ENCODE results near the gene DNAJB9.
"Not testable (repeated sequence)": the region's sequence is repeated elsewhere in the genome, so short reads cannot be mapped to it uniquely, and the experiment has no call there.

Gene DNAJB9

GRCh38 chr7:108569381-108570145, at the start of gene DNAJB9, which contains the start of gene THAP5:
TSS of gene DNAJB9 (plus strand) at chr7:108569874. CDS start at chr7:108571727, 1,853 bp downstream.
TSS of gene THAP5 (minus strand) at chr7:108569706. CDS start at chr7:108569569, 137 bp downstream.
- peak; percentile 98 for DNase-seq (ENCODE audit: low read depth, low spot score)

GRCh38 chr7:108522780-108523179, 46.9 kb upstream of the DNAJB9 start:
- DNase-seq (ENCODE audit: low read depth, low spot score) = no peak

GRCh38 chr7:108525327-108525984, 44.2 kb upstream of the DNAJB9 start:
- DNase-seq (ENCODE audit: low read depth, low spot score) = peak; percentile 33

GRCh38 chr7:108525985-108526767, 43.5 kb upstream of the DNAJB9 start, which contains the start of gene PNPLA8:
TSS of gene PNPLA8 (minus strand) at chr7:108526135. CDS start at chr7:108515491, 10,644 bp downstream.
- DNase-seq (ENCODE audit: low read depth, low spot score) = peak; percentile 91

GRCh38 chr7:108526768-108527017, 43.0 kb upstream of the DNAJB9 start:
- no peak for DNase-seq (ENCODE audit: low read depth, low spot score)

- no peak for DNase-seq (ENCODE audit: low read depth, low spot score)
These were observed 41.4 kb upstream of the DNAJB9 start for GRCh38 chr7:108528183-108528712.

- no peak for DNase-seq (ENCODE audit: low read depth, low spot score)
These were observed 40.3 kb upstream of the DNAJB9 start for GRCh38 chr7:108529341-108529740.

- DNase-seq (ENCODE audit: low read depth, low spot score) = no peak
These were observed 36.0 kb upstream of the DNAJB9 start for GRCh38 chr7:108533712-108534111.

- DNase-seq (ENCODE audit: low read depth, low spot score) = no peak
These were observed 34.4 kb upstream of the DNAJB9 start for GRCh38 chr7:108535257-108535656.

- no peak for DNase-seq (ENCODE audit: low read depth, low spot score)
These were observed 33.9 kb upstream of the DNAJB9 start for GRCh38 chr7:108535744-108536143.

GRCh38 chr7:108537229-108537628, 32.4 kb upstream of the DNAJB9 start:
- DNase-seq (ENCODE audit: low read depth, low spot score) = no peak

- DNase-seq (ENCODE audit: low read depth, low spot score) = not testable (repeated sequence)
These were observed 31.4 kb upstream of the DNAJB9 start for GRCh38 chr7:108538236-108538635.

- not testable (repeated sequence) for DNase-seq (ENCODE audit: low read depth, low spot score)
These were observed 31.0 kb upstream of the DNAJB9 start for GRCh38 chr7:108538685-108539084.

- no peak for DNase-seq (ENCODE audit: low read depth, low spot score)
These were observed 28.2 kb upstream of the DNAJB9 start for GRCh38 chr7:108541478-108541877.

GRCh38 chr7:108548141-108548896, 21.4 kb upstream of the DNAJB9 start:
- DNase-seq (ENCODE audit: low read depth, low spot score) = not testable (repeated sequence)

GRCh38 chr7:108556665-108557064, 13.0 kb upstream of the DNAJB9 start:
- not testable (repeated sequence) for DNase-seq (ENCODE audit: low read depth, low spot score)

- no peak for DNase-seq (ENCODE audit: low read depth, low spot score)
These were observed 12.5 kb upstream of the DNAJB9 start for GRCh38 chr7:108557191-108557590.

- no peak for DNase-seq (ENCODE audit: low read depth, low spot score)
These were observed 12.1 kb upstream of the DNAJB9 start for GRCh38 chr7:108557617-108558016.

GRCh38 chr7:108559253-108559652, 10.4 kb upstream of the DNAJB9 start:
- DNase-seq (ENCODE audit: low read depth, low spot score) = no peak

GRCh38 chr7:108561047-108561619, 8.5 kb upstream of the DNAJB9 start:
- no peak for DNase-seq (ENCODE audit: low read depth, low spot score)

- no peak for DNase-seq (ENCODE audit: low read depth, low spot score)
These were observed 3.7 kb upstream of the DNAJB9 start for GRCh38 chr7:108565987-108566386.
